ENCODE measurements around the gene OPTN. TPM values are rescaled to one million over a fixed set of nuclear protein-coding genes. Genes with fewer than 3 reads are reported as not detected.

OPTN gene
- total RNA-seq, 1 donor from 2014 or later = 48.5 TPM

- Histone ChIP-seq H3K36me3 (no peaks in the 10 kb centered on the region), H3K9me3 (peaks cover 16 to 30% of the 10 kb centered on the region in 2 donors), H3K27ac (no peak overlapping the region), H3K4me3 (no peak overlapping the region), H3K27me3 (no peaks in the 10 kb centered on the region), H3K4me1 (peaks cover 3 to 5% of the 10 kb centered on the region in 2 donors)
- no peak for DNase-seq (ENCODE audit: low spot score in 2 of 2)
- intact Hi-C loops (cut with DNase I) = no loop called here
- TF ChIP-seq, protein P1, sequence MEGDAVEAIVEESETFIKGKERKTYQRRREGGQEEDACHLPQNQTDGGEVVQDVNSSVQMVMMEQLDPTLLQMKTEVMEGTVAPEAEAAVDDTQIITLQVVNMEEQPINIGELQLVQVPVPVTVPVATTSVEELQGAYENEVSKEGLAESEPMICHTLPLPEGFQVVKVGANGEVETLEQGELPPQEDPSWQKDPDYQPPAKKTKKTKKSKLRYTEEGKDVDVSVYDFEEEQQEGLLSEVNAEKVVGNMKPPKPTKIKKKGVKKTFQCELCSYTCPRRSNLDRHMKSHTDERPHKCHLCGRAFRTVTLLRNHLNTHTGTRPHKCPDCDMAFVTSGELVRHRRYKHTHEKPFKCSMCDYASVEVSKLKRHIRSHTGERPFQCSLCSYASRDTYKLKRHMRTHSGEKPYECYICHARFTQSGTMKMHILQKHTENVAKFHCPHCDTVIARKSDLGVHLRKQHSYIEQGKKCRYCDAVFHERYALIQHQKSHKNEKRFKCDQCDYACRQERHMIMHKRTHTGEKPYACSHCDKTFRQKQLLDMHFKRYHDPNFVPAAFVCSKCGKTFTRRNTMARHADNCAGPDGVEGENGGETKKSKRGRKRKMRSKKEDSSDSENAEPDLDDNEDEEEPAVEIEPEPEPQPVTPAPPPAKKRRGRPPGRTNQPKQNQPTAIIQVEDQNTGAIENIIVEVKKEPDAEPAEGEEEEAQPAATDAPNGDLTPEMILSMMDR (IDR thresholded peaks at IDR 0.05) = no peak
These were observed 13.9 kb upstream of the OPTN start for GRCh38 chr10:13086056-13086455.

- no peak for DNase-seq (ENCODE audit: low spot score in 2 of 2)
- intact Hi-C loops (cut with DNase I) = no loop called here
- H3K9me3 ChIP-seq = peaks cover 16 to 22% of the 10 kb centered on the region in 2 donors
- no peaks in the 10 kb centered on the region for H3K27me3 ChIP-seq
- H3K36me3 ChIP-seq = no peaks in the 10 kb centered on the region
- H3K4me3 ChIP-seq = no peak overlapping the region
- peak overlapping the region in 1 of 2 donors; percentile 18 for H3K27ac ChIP-seq
- peaks cover 3 to 5% of the 10 kb centered on the region in 2 donors for H3K4me1 ChIP-seq
- TF ChIP-seq, protein P1 (IDR thresholded peaks at IDR 0.05) = no peak
These were observed 12.4 kb upstream of the OPTN start for GRCh38 chr10:13087601-13087985.

DNA sequence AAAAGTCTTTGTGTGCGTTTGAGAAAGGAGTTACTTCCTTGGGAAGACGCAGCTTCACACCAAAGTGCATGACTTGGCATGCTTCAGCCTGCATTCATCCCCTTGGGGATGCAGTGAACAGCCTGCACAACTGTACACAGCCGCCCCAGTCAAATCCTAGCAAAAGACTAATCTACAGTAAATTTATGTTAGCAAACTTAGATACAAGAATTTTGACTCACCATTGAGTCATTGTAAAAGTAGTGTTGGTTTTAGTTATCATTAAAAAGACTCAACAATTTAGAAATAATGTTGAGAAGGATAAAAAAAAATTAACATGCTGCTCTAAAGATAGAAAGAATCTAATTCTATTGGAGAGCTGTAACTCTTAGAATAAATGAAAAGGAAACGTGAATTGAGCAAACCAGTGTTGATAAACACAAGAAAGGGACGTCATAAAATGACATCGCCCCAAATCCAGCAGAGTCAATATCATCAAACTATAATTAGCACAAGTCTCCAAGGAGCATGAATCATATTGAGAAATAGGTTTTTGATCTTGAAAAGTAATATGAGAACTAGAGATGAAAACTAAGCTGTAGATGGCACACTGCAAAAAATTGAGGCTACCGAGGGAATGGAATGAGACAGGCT lies 11.9 kb upstream of the OPTN start:
- Histone ChIP-seq H3K4me3 (no peak overlapping the region), H3K27me3 (no peaks in the 10 kb centered on the region), H3K27ac (peak overlapping the region; percentile 18 to 49), H3K9me3 (peaks cover 11 to 17% of the 10 kb centered on the region in 2 donors), H3K36me3 (no peaks in the 10 kb centered on the region), H3K4me1 (peaks cover 3 to 5% of the 10 kb centered on the region in 2 donors)
- TF ChIP-seq, protein P1 (IDR thresholded peaks at IDR 0.05) = no peak
- intact Hi-C loops (cut with DNase I) = no loop called here
- no peak for DNase-seq (ENCODE audit: low spot score in 2 of 2)

DNA sequence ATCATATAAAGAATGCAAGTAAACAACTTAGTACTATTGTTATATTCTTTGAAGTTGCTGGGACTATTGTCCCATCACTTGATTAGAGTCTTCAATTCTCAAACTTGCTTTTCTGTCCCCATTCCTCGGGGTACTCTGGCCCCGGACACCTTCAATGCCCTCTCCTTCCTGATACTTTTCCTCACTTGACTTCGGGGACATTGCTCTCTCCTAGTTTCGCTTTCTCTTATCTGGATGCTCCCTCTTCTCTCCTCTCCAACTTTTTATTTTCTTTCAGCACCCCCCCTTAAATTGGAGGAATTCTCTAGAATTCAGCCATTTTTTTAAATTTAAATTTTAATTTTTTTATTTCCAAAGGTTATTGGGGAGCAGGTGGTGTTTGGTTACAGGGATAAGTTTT lies 10.6 kb upstream of the OPTN start:
- no peaks in the 10 kb centered on the region for H3K36me3 ChIP-seq
- H3K4me1 ChIP-seq = peaks cover 3 to 5% of the 10 kb centered on the region in 2 donors
- no peak overlapping the region for H3K4me3 ChIP-seq
- H3K27ac ChIP-seq = no peak overlapping the region
- intact Hi-C loops (cut with DNase I) = no loop called here
- no peak for DNase-seq (ENCODE audit: low spot score in 2 of 2)
- no peaks in the 10 kb centered on the region for H3K27me3 ChIP-seq
- peaks cover 4 to 5% of the 10 kb centered on the region in 2 donors for H3K9me3 ChIP-seq
- TF ChIP-seq, protein P1 (IDR thresholded peaks at IDR 0.05) = no peak

DNA sequence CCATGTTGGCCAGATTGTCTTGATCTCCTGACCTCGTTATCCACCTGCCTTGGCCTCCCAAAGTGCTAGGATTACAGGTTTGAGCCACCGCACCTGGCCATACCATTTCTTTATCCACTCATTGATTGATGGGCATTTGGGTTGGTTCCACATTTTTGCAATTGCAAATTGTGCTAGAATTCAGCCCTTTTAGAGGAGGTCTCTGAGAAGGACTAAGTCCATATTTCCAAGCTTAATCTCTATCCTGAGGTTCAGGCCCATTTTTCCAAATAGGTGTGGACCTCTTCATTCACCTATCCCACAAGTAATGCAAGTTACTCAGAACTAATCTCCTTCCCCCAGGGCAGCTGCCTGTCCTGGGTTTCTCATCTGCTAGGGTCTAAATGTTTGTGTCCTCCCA lies 9.7 kb upstream of the OPTN start:
- DNase-seq (ENCODE audit: low spot score in 2 of 2) = no peak
- Histone ChIP-seq H3K36me3 (no peaks in the 10 kb centered on the region), H3K27me3 (no peaks in the 10 kb centered on the region), H3K4me3 (no peak overlapping the region), H3K4me1 (peaks cover 3 to 5% of the 10 kb centered on the region in 2 donors), H3K9me3 (no peaks in the 10 kb centered on the region), H3K27ac (no peak overlapping the region)
- TF ChIP-seq, protein P1 (IDR thresholded peaks at IDR 0.05) = no peak
- intact Hi-C loops (cut with DNase I) = no loop called here

Measured in ascending aorta (tissue), 2 donors.